NCI-H2227 (cell line): ENCODE data around the gene PLEKHG7.

ENCODE experiments used
- DNase-seq: peaks from one replicate; lab custom pipeline; 2025; ENCODE audit not compliant: unreplicated experiment; lab: John Stamatoyannopoulos, UW

Gene PLEKHG7

GRCh38 chr12:92706594-92706993 lies 3.8 kb downstream of the PLEKHG7 start:
- DNase-seq = no peak

DNA sequence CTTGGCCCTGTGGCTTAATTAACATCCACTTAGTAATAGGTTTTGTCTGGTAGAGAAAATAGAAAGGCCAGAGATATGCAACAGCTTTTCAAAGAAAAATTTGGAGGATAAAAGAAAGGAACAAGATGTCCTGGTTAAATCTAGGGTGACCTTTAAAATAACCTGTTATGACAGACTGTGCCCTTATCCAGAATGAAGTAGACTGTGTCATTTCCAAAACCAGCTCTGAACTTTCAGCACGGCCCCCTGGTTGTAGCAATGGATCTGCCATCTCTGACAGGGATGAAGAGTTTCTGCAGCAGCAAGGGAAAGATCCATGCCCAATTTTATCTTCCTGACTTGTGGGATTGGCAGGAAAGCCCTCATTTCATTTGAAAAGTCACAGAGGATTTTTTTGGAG lies 5.1 kb downstream of the PLEKHG7 start:
- no peak for DNase-seq

DNA sequence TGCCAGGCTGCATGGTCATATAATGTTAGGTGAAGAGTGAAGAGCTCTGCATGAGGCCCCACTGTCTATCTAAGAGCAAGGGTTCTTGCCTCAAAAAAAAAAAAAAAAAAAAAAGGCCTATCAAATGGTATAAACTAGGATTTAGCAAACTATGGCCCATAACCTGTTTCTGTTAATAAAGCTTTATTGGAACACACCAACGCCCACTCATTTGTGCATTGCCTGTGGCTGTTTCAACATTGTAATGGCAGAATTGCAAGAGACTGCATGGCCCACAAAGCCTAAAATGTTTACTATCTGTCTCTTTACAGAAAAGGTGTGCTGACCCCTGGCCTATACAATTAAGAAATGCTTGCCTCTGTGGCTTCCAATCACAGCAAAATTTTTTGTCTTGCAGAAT lies 12.8 kb downstream of the PLEKHG7 start:
- no peak for DNase-seq

GRCh38 chr12:92717202-92717601 lies 14.4 kb downstream of the PLEKHG7 start:
- DNase-seq = no peak

GRCh38 chr12:92718483-92718990 lies 15.7 kb downstream of the PLEKHG7 start:
- DNase-seq = no peak

GRCh38 chr12:92719674-92720073 lies 16.9 kb downstream of the PLEKHG7 start:
- DNase-seq = no peak

DNA sequence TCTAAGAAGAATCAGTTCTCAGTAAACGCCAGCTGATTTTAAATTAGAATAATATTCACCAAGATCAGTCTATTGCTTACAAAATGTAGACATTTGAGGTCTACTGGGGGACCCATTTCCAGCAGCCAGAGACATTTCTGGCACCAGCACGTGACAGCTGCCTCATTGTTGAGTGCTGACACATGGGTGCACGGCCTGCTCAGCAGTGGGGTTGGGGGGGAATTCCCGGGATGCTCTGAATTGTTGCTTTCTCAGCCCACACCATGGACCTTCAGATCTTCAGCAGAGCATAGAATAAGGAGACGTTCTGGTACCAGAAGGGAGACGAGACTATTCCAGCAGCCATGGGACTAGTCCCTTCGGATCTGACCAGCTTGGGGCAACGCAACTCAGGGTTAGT lies 18.3 kb downstream of the PLEKHG7 start:
- no peak for DNase-seq

GRCh38 chr12:92721656-92722055 lies 18.9 kb downstream of the PLEKHG7 start:
- no peak for DNase-seq

DNA sequence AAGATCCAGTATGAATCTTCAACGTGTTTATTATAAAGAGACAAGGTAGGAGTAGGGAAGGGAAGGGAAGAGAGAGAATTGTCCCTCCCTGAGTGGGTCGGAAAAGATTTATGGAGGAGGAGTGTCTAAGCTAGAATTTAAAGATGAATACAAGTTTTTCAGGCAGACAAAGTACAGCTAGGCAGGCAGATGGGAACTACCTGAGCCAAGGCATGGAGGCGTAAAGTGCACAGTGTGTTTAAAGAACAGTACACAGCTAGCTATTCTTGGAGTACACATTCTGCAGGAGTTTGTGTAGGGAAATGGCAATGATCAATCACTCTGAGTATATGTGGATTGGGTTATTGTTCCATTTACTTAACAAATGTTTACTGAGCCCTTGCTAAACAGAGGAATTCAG lies 20.1 kb downstream of the PLEKHG7 start:
- DNase-seq = no peak

GRCh38 chr12:92726850-92727249 lies 24.1 kb downstream of the PLEKHG7 start:
- DNase-seq = no peak

DNA sequence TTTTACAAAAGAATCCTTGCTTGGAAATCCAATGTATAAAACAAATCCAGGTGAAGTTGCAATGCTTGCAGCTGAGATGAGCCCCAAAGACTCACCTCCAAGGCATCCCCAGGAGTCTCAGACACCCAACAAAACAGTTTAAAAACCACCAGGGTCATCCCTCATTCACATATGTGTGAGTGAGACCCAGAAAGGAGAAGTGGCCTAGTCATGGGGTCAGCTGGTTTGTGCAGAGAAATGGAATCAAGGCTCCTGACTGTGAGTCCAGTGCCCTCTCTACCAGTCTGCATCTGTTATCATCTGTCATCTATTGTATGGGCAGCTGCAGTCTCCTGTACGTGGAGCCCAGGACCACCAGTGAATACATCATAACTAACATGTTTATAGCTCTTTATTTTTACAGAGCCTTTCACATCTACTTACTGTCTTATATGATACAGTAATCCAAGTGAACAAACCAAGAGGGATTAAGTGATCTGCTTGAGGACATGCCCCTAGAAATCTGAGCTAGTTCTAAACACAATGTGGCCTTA lies 27.1 kb downstream of the PLEKHG7 start:
- no peak for DNase-seq

DNA sequence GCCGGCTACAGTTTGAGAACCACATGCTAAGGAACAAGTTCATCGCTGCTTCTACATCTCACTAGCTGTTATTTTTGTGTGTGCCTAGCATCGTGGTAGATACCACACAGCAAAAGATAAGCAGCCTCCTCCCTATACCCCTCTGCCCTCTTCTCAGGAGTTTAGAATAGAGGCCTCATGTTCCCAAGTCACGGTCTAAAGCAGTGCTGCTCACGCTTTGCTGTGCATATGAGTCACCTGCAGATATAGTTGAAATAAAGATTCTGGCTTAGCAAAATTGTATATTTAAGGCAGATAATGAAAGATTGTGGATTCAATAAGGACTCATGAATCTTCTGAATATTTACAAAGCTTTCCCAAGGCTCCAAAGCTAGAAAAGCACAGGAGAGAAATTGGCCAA lies 28.0 kb downstream of the PLEKHG7 start:
- no peak for DNase-seq

DNA sequence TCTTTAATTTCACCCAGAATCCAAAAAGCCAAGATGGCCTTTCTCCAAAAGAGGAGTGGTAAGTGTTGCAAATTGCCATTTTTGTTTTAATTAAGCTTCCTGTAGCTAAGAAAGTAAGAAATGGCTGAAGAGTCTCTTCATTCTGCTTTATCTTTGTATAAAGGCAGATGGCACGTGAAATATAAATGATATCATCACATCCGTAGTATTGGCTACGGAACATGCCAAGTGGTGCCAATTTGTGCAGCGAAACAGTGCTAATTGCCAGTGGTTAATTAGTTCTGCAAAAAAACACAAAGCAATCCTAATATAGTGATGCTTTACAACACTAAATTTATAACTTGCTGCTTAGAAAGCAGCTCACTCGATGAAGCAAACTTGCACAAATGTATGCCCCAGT lies 29.4 kb downstream of the PLEKHG7 start:
- no peak for DNase-seq

GRCh38 chr12:92732716-92733115 lies 29.9 kb downstream of the PLEKHG7 start:
- no peak for DNase-seq

GRCh38 chr12:92733181-92733580 lies 30.4 kb downstream of the PLEKHG7 start:
- DNase-seq = no peak

DNA sequence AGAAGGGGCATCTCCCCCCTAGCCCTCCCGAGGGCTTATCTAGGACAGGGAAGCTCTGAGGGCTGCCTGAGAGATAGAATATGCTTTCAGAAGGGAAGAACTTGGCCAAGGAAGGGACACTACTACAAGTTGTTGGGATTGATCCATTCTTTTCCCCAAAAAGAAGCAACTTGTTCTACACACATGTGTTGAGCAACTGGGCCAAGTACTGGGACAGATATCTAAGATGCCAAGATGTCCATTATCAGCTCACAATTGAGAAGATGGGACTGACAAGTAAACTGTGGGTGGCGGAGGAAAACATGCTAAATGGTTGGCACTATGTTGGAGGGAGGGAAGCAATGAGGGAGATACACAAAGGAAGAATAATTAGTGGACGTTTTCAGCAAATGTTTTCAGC lies 30.9 kb downstream of the PLEKHG7 start:
- DNase-seq = no peak

DNA sequence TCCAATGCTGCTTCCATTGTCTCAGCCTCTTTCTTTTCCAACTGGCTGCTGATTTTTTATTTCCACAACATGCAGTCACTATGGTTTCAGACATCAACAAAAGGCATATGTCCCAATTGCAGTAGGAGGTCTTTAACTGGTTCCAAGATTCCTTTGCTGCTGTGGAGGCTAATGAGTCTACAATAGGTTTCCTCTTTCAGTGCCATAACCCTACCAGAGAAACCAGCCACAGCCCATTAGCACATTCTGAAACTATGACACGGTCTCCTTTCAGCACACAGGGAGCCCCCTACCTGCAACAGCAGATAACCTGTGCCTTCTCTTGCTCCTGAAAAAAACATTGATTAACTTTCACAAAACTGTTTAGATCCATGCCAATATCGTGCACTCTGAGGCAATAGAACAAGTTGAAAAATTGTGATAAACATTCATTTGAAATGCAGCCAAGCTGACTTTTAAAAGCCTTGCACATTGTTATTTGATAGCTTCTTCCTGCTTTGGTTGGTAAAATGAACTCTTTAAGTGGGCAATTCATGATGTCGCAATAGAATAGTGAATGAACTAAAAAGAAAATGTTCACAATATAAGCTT lies 32.4 kb downstream of the PLEKHG7 start:
- no peak for DNase-seq

DNA sequence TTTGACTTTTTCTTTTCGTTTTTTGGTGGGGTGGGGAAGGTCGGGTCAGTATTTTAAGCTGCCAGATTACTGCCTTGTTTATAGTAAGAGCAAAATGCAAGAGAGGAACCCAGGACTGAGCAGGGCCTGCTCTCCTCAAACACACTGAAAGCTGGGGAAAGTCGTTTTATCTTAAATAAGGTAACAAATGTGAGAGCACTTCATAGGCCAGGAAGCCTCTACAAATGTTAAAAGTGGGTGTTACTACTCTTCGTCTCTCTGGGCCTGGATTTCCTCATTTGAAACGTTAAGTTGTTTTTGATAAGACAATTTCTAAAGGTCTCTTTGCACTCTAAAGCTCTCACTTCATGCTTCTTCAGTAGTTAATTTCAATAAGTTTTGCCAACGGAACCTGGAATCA lies 33.8 kb downstream of the PLEKHG7 start:
- DNase-seq = no peak

GRCh38 chr12:92737855-92738850 lies 35.4 kb downstream of the PLEKHG7 start:
- no peak for DNase-seq

DNA sequence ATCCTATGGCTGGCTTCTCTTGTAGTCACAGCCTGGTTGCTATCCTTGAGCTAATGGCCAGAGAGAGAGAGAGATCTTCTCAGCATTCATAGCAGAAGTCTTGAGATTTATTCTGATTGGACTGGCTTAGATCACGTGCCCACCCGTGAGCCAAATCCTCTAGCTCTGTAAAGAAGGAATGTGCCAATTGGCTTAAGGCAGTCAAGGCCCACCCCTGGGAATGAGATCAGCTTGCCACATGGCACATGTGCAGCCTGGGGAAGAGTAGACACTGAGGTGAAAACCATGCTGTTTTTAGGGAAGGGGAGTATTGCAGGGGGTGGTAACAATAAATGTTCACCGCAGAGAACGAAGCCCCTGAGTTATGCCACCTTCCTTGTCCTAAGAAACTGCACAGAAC lies 36.3 kb downstream of the PLEKHG7 start:
- no peak for DNase-seq

GRCh38 chr12:92740411-92740810 lies 37.6 kb downstream of the PLEKHG7 start:
- DNase-seq = no peak

DNA sequence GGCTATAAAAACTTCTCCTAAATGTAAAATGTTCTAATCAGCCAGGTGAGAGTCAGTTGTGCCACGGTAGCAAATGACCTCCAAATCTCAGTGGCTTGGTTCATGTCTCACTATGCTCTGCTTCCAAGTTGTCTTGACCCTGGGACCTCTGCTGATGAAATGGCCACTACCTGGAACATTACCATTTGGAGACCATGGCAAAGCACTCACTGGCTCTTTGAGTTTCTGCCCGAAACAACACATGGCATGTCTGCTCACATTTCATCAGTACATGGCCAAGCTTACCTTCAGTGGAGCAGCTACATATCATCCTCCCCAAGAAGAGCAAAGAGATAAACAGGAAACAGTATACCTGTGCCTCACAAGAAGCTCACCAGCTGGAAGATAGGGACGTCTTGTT lies 40.2 kb downstream of the PLEKHG7 start:
- DNase-seq = no peak
